ENCODE results near the gene DNAJC13.

The DNAJC13 gene

DNA sequence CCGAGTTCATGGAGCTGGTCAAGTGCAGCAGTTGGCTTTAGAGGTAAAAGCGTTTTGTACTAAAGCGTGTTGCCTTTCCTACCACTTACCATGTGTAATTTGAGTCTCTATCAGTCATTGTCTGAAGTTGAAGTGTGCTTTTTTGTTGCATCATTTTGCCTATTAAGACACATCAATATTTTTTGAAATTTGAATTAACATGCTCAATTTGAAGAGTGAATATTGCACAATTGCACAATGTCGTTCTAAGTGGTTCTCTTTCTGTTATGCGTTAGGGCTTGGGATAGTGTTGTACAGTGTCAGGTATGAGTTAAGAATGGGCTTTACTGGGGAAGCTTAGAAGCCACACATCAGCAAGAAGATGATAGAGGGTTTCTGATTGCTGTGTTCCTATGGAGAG, 95.8 kb downstream of the DNAJC13 start:
- DNase-seq (ENCODE audit: low spot score): no peak
- no peak overlapping the region for H2AFZ ChIP-seq (ENCODE audit: low read length)
- H3K9ac ChIP-seq (ENCODE audit: low read depth, low read length, poor library complexity): no peak overlapping the region
- H2BK12ac ChIP-seq (ENCODE audit: low read length): no peak overlapping the region
- no peak overlapping the region for H3K23ac ChIP-seq (ENCODE audit: low read depth, low read length, poor library complexity)
- no peak overlapping the region for H3K14ac ChIP-seq (ENCODE audit: low read length)
- H3K9me3 ChIP-seq (replicated peaks in 1 of 2; ENCODE audit: control insufficient read depth in 2 of 2, insufficient read depth in 1 of 2, low read depth in 1 of 2, low read length in 2 of 2): no peaks in the 10 kb centered on the region
- H3K4me1 ChIP-seq (ENCODE audit: control insufficient read depth in 2 of 2, insufficient read depth in 1 of 2, low read depth in 1 of 2, low read length in 2 of 2): no peaks in the 10 kb centered on the region
- peaks cover 14 to 99% of the 10 kb centered on the region in 2 donors for H3K36me3 ChIP-seq (replicated peaks in 1 of 2; ENCODE audit: control insufficient read depth in 2 of 2, insufficient read depth in 2 of 2, low read length in 2 of 2)
- H3K4me2 ChIP-seq (ENCODE audit: insufficient read depth, low read length, poor library complexity, severe bottlenecking): no peak overlapping the region
- H4K91ac ChIP-seq (ENCODE audit: low read depth, low read length, poor library complexity): no peak overlapping the region
- no peak overlapping the region for H3K4ac ChIP-seq (ENCODE audit: low read length)
- H2BK15ac ChIP-seq (ENCODE audit: low read length): no peak overlapping the region
- H4K8ac ChIP-seq (ENCODE audit: low read depth, low read length): no peak overlapping the region
- H3K27ac ChIP-seq (replicated peaks; ENCODE audit: low read length): no peak overlapping the region
- no peak overlapping the region for H2BK5ac ChIP-seq (ENCODE audit: low read length)
- no peak overlapping the region for H2BK120ac ChIP-seq (ENCODE audit: low read depth, low read length)
- H3K18ac ChIP-seq (ENCODE audit: low read length): no peak overlapping the region
- no peaks in the 10 kb centered on the region for H3K79me1 ChIP-seq (ENCODE audit: low read depth, low read length)
- no CpG with 5 or more reads among the region's 5 CpGs for WGBS, 2 donors (ENCODE audit: extremely low coverage in 2 of 2, insufficient read length in 2 of 2, insufficient replicate concordance in 1 of 2)
- H2AK5ac ChIP-seq (ENCODE audit: low read depth, low read length): no peak overlapping the region
- no peaks in the 10 kb centered on the region for H3K27me3 ChIP-seq (ENCODE audit: control insufficient read depth in 3 of 3, insufficient read depth in 3 of 3, low read depth in 1 of 3, low read length in 3 of 3)
- no peak overlapping the region for H3K4me3 ChIP-seq (ENCODE audit: low read length in 2 of 2)

DNA sequence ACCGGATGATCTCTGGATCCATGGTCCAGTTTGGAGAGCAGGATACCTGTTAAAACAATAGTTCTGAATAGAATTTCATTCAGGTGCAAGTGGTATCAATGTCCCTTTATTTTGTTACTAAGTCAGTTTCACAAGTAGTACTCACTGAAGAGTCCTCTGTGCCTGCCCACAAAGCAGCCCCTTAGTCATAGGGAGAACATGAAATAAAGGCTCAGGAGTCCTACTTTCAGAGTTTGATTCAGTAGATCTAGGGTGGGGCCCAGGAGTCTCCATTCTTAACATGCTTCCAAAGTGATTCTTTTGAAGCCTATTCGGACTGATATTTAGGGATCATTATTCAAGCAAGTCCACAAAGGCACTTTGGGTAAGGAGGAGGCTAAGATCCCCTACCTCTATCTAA, 100.0 kb downstream of the DNAJC13 start:
- Histone ChIP-seq H2BK15ac (ENCODE audit: low read length) (no peak overlapping the region), H3K4me1 (ENCODE audit: control insufficient read depth in 2 of 2, insufficient read depth in 1 of 2, low read depth in 1 of 2, low read length in 2 of 2) (no peaks in the 10 kb centered on the region)

DNA sequence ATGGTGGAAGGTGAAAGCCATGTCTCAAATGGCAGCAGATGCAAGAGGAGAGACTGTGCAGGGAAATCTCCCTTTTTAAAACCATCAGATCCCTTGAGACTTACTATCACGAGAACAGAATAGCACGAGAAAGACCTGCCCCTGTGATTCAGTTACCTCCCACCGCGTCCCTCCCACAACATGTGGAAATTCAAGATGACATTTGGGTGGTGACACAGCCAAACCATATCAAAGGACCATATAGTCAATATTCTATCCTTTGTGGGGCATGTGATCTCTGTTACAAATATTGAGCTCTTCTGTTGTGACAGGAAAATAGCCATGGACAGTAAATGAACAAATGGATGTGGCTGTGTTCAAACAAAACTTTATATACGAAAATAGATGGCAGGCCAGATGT, 102.6 kb downstream of the DNAJC13 start:
- Histone ChIP-seq H2BK12ac (ENCODE audit: low read length) (no peak overlapping the region), H3K23ac (ENCODE audit: low read depth, low read length, poor library complexity) (no peak overlapping the region), H3K4me1 (ENCODE audit: control insufficient read depth in 2 of 2, insufficient read depth in 1 of 2, low read depth in 1 of 2, low read length in 2 of 2) (no peaks in the 10 kb centered on the region), H3K79me1 (ENCODE audit: low read depth, low read length) (no peaks in the 10 kb centered on the region), H4K91ac (ENCODE audit: low read depth, low read length, poor library complexity) (no peak overlapping the region), H2AFZ (ENCODE audit: low read length) (no peak overlapping the region), H3K9ac (ENCODE audit: low read depth, low read length, poor library complexity) (no peak overlapping the region), H3K18ac (ENCODE audit: low read length) (no peak overlapping the region), H3K27ac (replicated peaks; ENCODE audit: low read length) (no peak overlapping the region), H2BK5ac (ENCODE audit: low read length) (no peak overlapping the region), H3K4me3 (ENCODE audit: low read length in 2 of 2) (no peak overlapping the region), H4K8ac (ENCODE audit: low read depth, low read length) (no peak overlapping the region), H2BK120ac (ENCODE audit: low read depth, low read length) (no peak overlapping the region), H3K4me2 (ENCODE audit: insufficient read depth, low read length, poor library complexity, severe bottlenecking) (no peak overlapping the region), H3K4ac (ENCODE audit: low read length) (no peak overlapping the region), H3K27me3 (ENCODE audit: control insufficient read depth in 3 of 3, insufficient read depth in 3 of 3, low read depth in 1 of 3, low read length in 3 of 3) (no peaks in the 10 kb centered on the region), H3K9me3 (replicated peaks in 1 of 2; ENCODE audit: control insufficient read depth in 2 of 2, insufficient read depth in 1 of 2, low read depth in 1 of 2, low read length in 2 of 2) (no peaks in the 10 kb centered on the region), H2AK5ac (ENCODE audit: low read depth, low read length) (no peak overlapping the region), H3K36me3 (replicated peaks in 1 of 2; ENCODE audit: control insufficient read depth in 2 of 2, insufficient read depth in 2 of 2, low read length in 2 of 2) (peaks cover 8 to 98% of the 10 kb centered on the region in 2 donors), H2BK15ac (ENCODE audit: low read length) (no peak overlapping the region), H3K14ac (ENCODE audit: low read length) (no peak overlapping the region)
- WGBS, 2 donors (ENCODE audit: extremely low coverage in 2 of 2, insufficient read length in 2 of 2, insufficient replicate concordance in 1 of 2): no CpG with 5 or more reads among the region's 5 CpGs
- no peak for DNase-seq (ENCODE audit: low spot score)

More for the DNA sequence above, 100.0 kb downstream of the DNAJC13 start:
- no CpG with 5 or more reads among the region's 2 CpGs for WGBS, 2 donors (ENCODE audit: extremely low coverage in 2 of 2, insufficient read length in 2 of 2, insufficient replicate concordance in 1 of 2)
- Histone ChIP-seq H3K9ac (ENCODE audit: low read depth, low read length, poor library complexity) (no peak overlapping the region), H3K36me3 (replicated peaks in 1 of 2; ENCODE audit: control insufficient read depth in 2 of 2, insufficient read depth in 2 of 2, low read length in 2 of 2) (peaks cover 10 to 98% of the 10 kb centered on the region in 2 donors), H3K23ac (ENCODE audit: low read depth, low read length, poor library complexity) (no peak overlapping the region), H2BK120ac (ENCODE audit: low read depth, low read length) (no peak overlapping the region), H3K79me1 (ENCODE audit: low read depth, low read length) (no peaks in the 10 kb centered on the region), H2BK12ac (ENCODE audit: low read length) (no peak overlapping the region), H3K27me3 (ENCODE audit: control insufficient read depth in 3 of 3, insufficient read depth in 3 of 3, low read depth in 1 of 3, low read length in 3 of 3) (no peaks in the 10 kb centered on the region), H3K4me3 (ENCODE audit: low read length in 2 of 2) (no peak overlapping the region), H4K8ac (ENCODE audit: low read depth, low read length) (no peak overlapping the region), H2AFZ (ENCODE audit: low read length) (no peak overlapping the region), H3K9me3 (replicated peaks in 1 of 2; ENCODE audit: control insufficient read depth in 2 of 2, insufficient read depth in 1 of 2, low read depth in 1 of 2, low read length in 2 of 2) (no peaks in the 10 kb centered on the region), H3K18ac (ENCODE audit: low read length) (no peak overlapping the region), H2AK5ac (ENCODE audit: low read depth, low read length) (no peak overlapping the region), H2BK5ac (ENCODE audit: low read length) (no peak overlapping the region), H3K4me2 (ENCODE audit: insufficient read depth, low read length, poor library complexity, severe bottlenecking) (no peak overlapping the region), H3K14ac (ENCODE audit: low read length) (no peak overlapping the region), H4K91ac (ENCODE audit: low read depth, low read length, poor library complexity) (no peak overlapping the region), H3K27ac (replicated peaks; ENCODE audit: low read length) (no peak overlapping the region), H3K4ac (ENCODE audit: low read length) (no peak overlapping the region)
- no peak for DNase-seq (ENCODE audit: low spot score)

DNA sequence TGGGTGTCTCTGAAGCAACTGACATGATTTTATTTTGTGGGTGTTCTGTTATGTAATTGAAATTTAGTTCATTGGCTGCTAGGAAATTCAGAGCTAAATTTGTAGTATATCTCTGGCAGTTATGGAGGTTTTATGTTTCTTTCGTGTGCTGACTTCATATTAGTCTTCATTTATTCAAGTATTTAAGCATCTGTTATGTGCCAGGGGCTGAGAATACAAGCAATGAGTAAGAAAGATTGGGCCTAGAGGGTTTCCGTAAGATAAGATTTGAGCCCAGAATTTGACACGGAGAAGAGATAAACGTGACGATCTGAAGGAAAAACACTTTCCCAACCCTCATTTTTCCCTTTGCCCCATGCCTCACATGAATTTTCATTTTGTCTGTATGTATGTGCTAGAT, 104.6 kb downstream of the DNAJC13 start:
- no peaks in the 10 kb centered on the region for H3K4me1 ChIP-seq (ENCODE audit: control insufficient read depth in 2 of 2, insufficient read depth in 1 of 2, low read depth in 1 of 2, low read length in 2 of 2)
- no peak overlapping the region for H3K18ac ChIP-seq (ENCODE audit: low read length)
- H4K91ac ChIP-seq (ENCODE audit: low read depth, low read length, poor library complexity): no peak overlapping the region
- H2BK12ac ChIP-seq (ENCODE audit: low read length): no peak overlapping the region
- no peak overlapping the region for H2BK15ac ChIP-seq (ENCODE audit: low read length)
- no peak overlapping the region for H3K23ac ChIP-seq (ENCODE audit: low read depth, low read length, poor library complexity)
- no peaks in the 10 kb centered on the region for H3K79me1 ChIP-seq (ENCODE audit: low read depth, low read length)
- H3K9me3 ChIP-seq (replicated peaks in 1 of 2; ENCODE audit: control insufficient read depth in 2 of 2, insufficient read depth in 1 of 2, low read depth in 1 of 2, low read length in 2 of 2): no peaks in the 10 kb centered on the region
- H3K36me3 ChIP-seq (replicated peaks in 1 of 2; ENCODE audit: control insufficient read depth in 2 of 2, insufficient read depth in 2 of 2, low read length in 2 of 2): peaks cover 9 to 96% of the 10 kb centered on the region in 2 donors
- H3K4me3 ChIP-seq (ENCODE audit: low read length in 2 of 2): no peak overlapping the region
- H4K8ac ChIP-seq (ENCODE audit: low read depth, low read length): no peak overlapping the region
- H3K27ac ChIP-seq (replicated peaks; ENCODE audit: low read length): no peak overlapping the region
- no peak overlapping the region for H2BK5ac ChIP-seq (ENCODE audit: low read length)
- H3K4ac ChIP-seq (ENCODE audit: low read length): no peak overlapping the region
- H2AK5ac ChIP-seq (ENCODE audit: low read depth, low read length): no peak overlapping the region
- no peak overlapping the region for H2AFZ ChIP-seq (ENCODE audit: low read length)
- no peaks in the 10 kb centered on the region for H3K27me3 ChIP-seq (ENCODE audit: control insufficient read depth in 3 of 3, insufficient read depth in 3 of 3, low read depth in 1 of 3, low read length in 3 of 3)
- H3K14ac ChIP-seq (ENCODE audit: low read length): no peak overlapping the region
- no peak overlapping the region for H2BK120ac ChIP-seq (ENCODE audit: low read depth, low read length)
- WGBS, 2 donors (ENCODE audit: extremely low coverage in 2 of 2, insufficient read length in 2 of 2, insufficient replicate concordance in 1 of 2): no CpG with 5 or more reads among the region's 5 CpGs
- no peak for DNase-seq (ENCODE audit: low spot score)
- H3K4me2 ChIP-seq (ENCODE audit: insufficient read depth, low read length, poor library complexity, severe bottlenecking): no peak overlapping the region
- H3K9ac ChIP-seq (ENCODE audit: low read depth, low read length, poor library complexity): no peak overlapping the region

Measured in neuronal stem cell (in vitro differentiated cells).